Urothelium cell line (cell line): ENCODE data around the gene ANGPT4.
A peak's percentile ranks its signal among the peaks of the same experiment; 100 is the strongest.
"Not testable (repeated sequence)": the region's sequence is repeated elsewhere in the genome, so short reads cannot be mapped to it uniquely, and the experiment has no call there.

Experiments used
- DNase-seq: peaks from one replicate; pipeline ENCODE4 v3.0.0; 2011; ENCODE audit warnings: low spot score, mixed read lengths
- FAIRE-seq: peaks from 2 replicates; lab custom pipeline; 2011; peaks lifted over from hg19 to GRCh38; lab: Jason Lieb, UNC

ANGPT4 gene

GRCh38 chr20:879626-880025, 36.5 kb downstream of the ANGPT4 start:
- no peak for DNase-seq
- FAIRE-seq: no peak

- FAIRE-seq: no peak
- peak; percentile 59 for DNase-seq
Observed at GRCh38 chr20:878511-879307, 37.4 kb downstream of the ANGPT4 start.

- no peak for FAIRE-seq
- DNase-seq: no peak
Observed at GRCh38 chr20:877814-878213, 38.3 kb downstream of the ANGPT4 start.

- DNase-seq (no peak), FAIRE-seq (no peak)
Observed at GRCh38 chr20:875115-875514, 41.0 kb downstream of the ANGPT4 start.

- DNase-seq (no peak), FAIRE-seq (no peak)
Observed at GRCh38 chr20:873875-874607, 42.1 kb downstream of the ANGPT4 start.

GRCh38 chr20:872855-873520, 43.1 kb downstream of the ANGPT4 start:
- DNase-seq (no peak), FAIRE-seq (no peak)

- FAIRE-seq: no peak
- no peak for DNase-seq
Observed at GRCh38 chr20:871948-872347, 44.2 kb downstream of the ANGPT4 start.

GRCh38 chr20:871436-871835, 44.7 kb downstream of the ANGPT4 start:
- DNase-seq (no peak), FAIRE-seq (no peak)

GRCh38 chr20:870758-871157, 45.4 kb downstream of the ANGPT4 start:
- FAIRE-seq (no peak), DNase-seq (no peak)

GRCh38 chr20:869606-870005, 46.5 kb downstream of the ANGPT4 start:
- DNase-seq: no peak
- peak; percentile 9 for FAIRE-seq

GRCh38 chr20:868279-868678, 47.9 kb downstream of the ANGPT4 start:
- FAIRE-seq (no peak), DNase-seq (no peak)

- FAIRE-seq: no peak
Observed at GRCh38 chr20:865440-865839, 50.7 kb downstream of the ANGPT4 start.

GRCh38 chr20:860891-861290, 55.2 kb downstream of the ANGPT4 start:
- FAIRE-seq: no peak

More at GRCh38 chr20:865440-865839, 50.7 kb downstream of the ANGPT4 start:
- no peak for DNase-seq

GRCh38 chr20:859751-860231, 56.3 kb downstream of the ANGPT4 start:
- DNase-seq (no peak), FAIRE-seq (no peak)

More at GRCh38 chr20:860891-861290, 55.2 kb downstream of the ANGPT4 start:
- no peak for DNase-seq

- FAIRE-seq (no peak), DNase-seq (no peak)
Observed at GRCh38 chr20:858011-858410, 58.1 kb downstream of the ANGPT4 start.

- DNase-seq: peak; percentile 93
- FAIRE-seq: peak; percentile 93
Observed at GRCh38 chr20:856361-856775, 59.8 kb downstream of the ANGPT4 start.

GRCh38 chr20:855466-856360, 60.4 kb downstream of the ANGPT4 start:
- DNase-seq: no peak

GRCh38 chr20:854601-855000, 61.5 kb downstream of the ANGPT4 start:
- DNase-seq (no peak), FAIRE-seq (peak; percentile 96)

More at GRCh38 chr20:855466-856360, 60.4 kb downstream of the ANGPT4 start:
- no peak for FAIRE-seq

GRCh38 chr20:853406-853996, 62.6 kb downstream of the ANGPT4 start:
- FAIRE-seq (no peak), DNase-seq (no peak)

GRCh38 chr20:848731-849130, 67.4 kb downstream of the ANGPT4 start:
- not testable (repeated sequence) for FAIRE-seq, DNase-seq
